Activated naive CD8-positive, alpha-beta T cell treated with anti-CD3 and anti-CD28 coated beads, Interleukin-2, amount 10 ng/mL, durations not matched to agents 7 days and 5 days (primary cell): ENCODE data around the gene RASAL2. TPM values are rescaled to one million over a fixed set of nuclear protein-coding genes. Genes with fewer than 3 reads are reported as not detected.
"Not testable (repeated sequence)": the region's sequence is repeated elsewhere in the genome, so short reads cannot be mapped to it uniquely, and the experiment has no call there.

Experiments
- ATAC-seq: fragments of 150-1000 bp; cut with Tn5 transposase; one replicate; pipeline ENCODE4 v1.10.0; 2021; ENCODE audit warnings: low read depth, moderate library complexity
- POLR2A ChIA-PET: fragments of 350-600 bp; sonication (Branson Sonifier 250); formaldehyde crosslinking; loops from one replicate; lab custom pipeline; 2021; ENCODE audit warnings: antibody characterized with exemption; lab: Charles Lee
- DNase-seq: peaks from one replicate; pipeline ENCODE4 v3.0.0; 2021
- H3K27ac Mint-ChIP-seq: one replicate; pipeline ENCODE4 v1.8.0; 2022; ENCODE audit warnings: mild to moderate bottlenecking, mixed read lengths
- H3K27me3 Mint-ChIP-seq: one replicate; pipeline ENCODE4 v1.8.0; 2022; ENCODE audit warnings: mild to moderate bottlenecking, moderate library complexity, mixed read lengths
- H3K36me3 Mint-ChIP-seq: one replicate; pipeline ENCODE4 v1.8.0; 2021; ENCODE audit warnings: mild to moderate bottlenecking, mixed read lengths
- H3K4me1 Mint-ChIP-seq: one replicate; pipeline ENCODE4 v1.8.0; 2021; ENCODE audit warnings: mixed read lengths
- H3K4me3 Mint-ChIP-seq: one replicate; pipeline ENCODE4 v1.8.0; 2022; ENCODE audit warnings: mild to moderate bottlenecking, moderate library complexity, mixed read lengths
- H3K9me3 Mint-ChIP-seq: one replicate; pipeline ENCODE4 v1.8.0; 2021; ENCODE audit warnings: mixed read lengths
- total RNA-seq, 2 experiments: library from RNA; stranded (reverse); gene quantifications; one replicate each; pipeline ENCODE4 v1.2.3, GENCODE V29; 2021

RASAL2 gene
- total RNA-seq, 2 experiments from 2014 or later, result 0.06 to 0.11 TPM

- H3K9me3 Mint-ChIP-seq, result no peaks in the 10 kb centered on the region
- H3K4me3 Mint-ChIP-seq, result no peak overlapping the region
These were observed 74.6 kb downstream of the RASAL2 start for GRCh38 chr1:178168536-178168935.

DNA sequence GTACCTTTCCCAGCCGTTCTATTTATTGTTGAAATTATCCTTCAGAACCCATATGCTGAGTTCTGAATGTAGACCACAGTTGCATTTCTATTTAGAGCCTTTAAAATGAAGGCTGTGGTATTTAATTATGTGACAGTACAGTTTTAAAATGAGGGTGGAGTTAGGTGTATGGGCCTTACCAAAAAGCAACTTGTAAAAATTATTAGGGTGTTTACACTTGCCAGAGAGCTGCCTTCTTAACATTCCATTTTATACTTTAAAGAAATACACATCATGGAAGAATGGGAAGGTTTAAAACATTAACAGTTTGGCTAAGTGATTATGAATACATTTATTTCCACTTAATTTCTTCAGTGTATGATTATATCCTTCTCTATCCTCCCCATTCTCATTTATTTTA lies 75.7 kb downstream of the RASAL2 start:
- Mint-ChIP-seq H3K36me3 (no peaks in the 10 kb centered on the region), H3K4me1 (no peaks in the 10 kb centered on the region), H3K27ac (no peak overlapping the region), H3K9me3 (no peaks in the 10 kb centered on the region), H3K4me3 (no peak overlapping the region), H3K27me3 (no peaks in the 10 kb centered on the region)
- POLR2A ChIA-PET, result no interaction called here
- ATAC-seq (no peak), DNase-seq (no peak)

More at GRCh38 chr1:178168536-178168935, 74.6 kb downstream of the RASAL2 start:
- H3K27me3 Mint-ChIP-seq, result no peaks in the 10 kb centered on the region
- no peaks in the 10 kb centered on the region for H3K4me1 Mint-ChIP-seq
- ATAC-seq (no peak), DNase-seq (no peak)
- H3K27ac Mint-ChIP-seq, result no peak overlapping the region
- POLR2A ChIA-PET, result no interaction called here
- no peaks in the 10 kb centered on the region for H3K36me3 Mint-ChIP-seq

GRCh38 chr1:178172939-178173338 lies 79.0 kb downstream of the RASAL2 start:
- POLR2A ChIA-PET, result no interaction called here
- ATAC-seq, result no peak
- no peaks in the 10 kb centered on the region for H3K27me3 Mint-ChIP-seq
- no peak overlapping the region for H3K4me3 Mint-ChIP-seq
- H3K27ac Mint-ChIP-seq, result no peak overlapping the region
- no peak for DNase-seq
- no peaks in the 10 kb centered on the region for H3K4me1 Mint-ChIP-seq
- no peaks in the 10 kb centered on the region for H3K9me3 Mint-ChIP-seq
- no peaks in the 10 kb centered on the region for H3K36me3 Mint-ChIP-seq

DNA sequence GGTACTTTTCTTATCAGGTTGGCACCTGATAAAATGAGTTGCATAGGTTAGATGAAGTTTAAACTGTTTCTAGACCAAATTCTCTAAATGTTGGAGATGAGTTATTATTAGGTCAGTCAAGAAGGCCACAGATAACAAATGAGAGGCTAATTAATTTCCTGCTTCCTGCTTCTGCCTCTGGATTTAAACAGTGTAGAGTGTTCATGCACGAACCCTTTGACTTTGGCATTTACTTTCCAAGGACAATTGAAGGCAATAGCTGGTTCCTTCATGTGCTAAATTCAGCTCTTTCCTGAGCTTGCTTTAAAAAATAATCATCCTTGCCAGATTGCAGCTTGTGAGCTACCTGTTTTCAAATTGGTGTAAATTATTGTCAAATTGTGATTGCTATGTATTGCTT lies 80.6 kb downstream of the RASAL2 start:
- no peak for DNase-seq
- H3K36me3 Mint-ChIP-seq, result no peaks in the 10 kb centered on the region
- no peak for ATAC-seq
- H3K4me1 Mint-ChIP-seq, result no peaks in the 10 kb centered on the region
- H3K9me3 Mint-ChIP-seq, result no peaks in the 10 kb centered on the region
- POLR2A ChIA-PET, result no interaction called here
- H3K27ac Mint-ChIP-seq, result no peak overlapping the region
- no peaks in the 10 kb centered on the region for H3K27me3 Mint-ChIP-seq
- H3K4me3 Mint-ChIP-seq, result no peak overlapping the region

DNA sequence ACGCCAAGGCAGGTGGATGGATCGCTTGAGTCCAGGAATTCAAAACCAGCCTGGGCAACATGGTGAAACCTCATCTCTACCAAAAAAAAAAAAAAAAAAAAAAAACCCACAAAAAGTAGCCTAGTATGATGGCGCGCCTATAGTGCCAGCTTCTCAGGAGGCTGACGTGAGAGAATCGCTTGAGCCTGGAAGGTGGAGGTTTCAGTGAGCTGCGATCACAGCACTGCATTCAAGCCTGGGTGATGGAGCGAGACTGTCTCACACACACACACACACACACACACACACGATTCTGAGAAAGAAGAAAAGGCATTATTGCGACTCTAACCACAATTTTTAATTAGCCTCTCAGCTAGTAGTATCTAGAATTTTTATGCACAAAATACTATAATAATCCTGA lies 86.5 kb downstream of the RASAL2 start:
- Mint-ChIP-seq H3K27me3 (no peaks in the 10 kb centered on the region), H3K4me1 (no peaks in the 10 kb centered on the region), H3K27ac (no peak overlapping the region), H3K4me3 (no peak overlapping the region), H3K36me3 (no peaks in the 10 kb centered on the region), H3K9me3 (no peaks in the 10 kb centered on the region)
- DNase-seq (no peak), ATAC-seq (no peak)
- POLR2A ChIA-PET, result no interaction called here

- H3K4me1 Mint-ChIP-seq, result no peaks in the 10 kb centered on the region
- no peaks in the 10 kb centered on the region for H3K36me3 Mint-ChIP-seq
- no peak for DNase-seq
- H3K4me3 Mint-ChIP-seq, result no peak overlapping the region
- H3K27me3 Mint-ChIP-seq, result no peaks in the 10 kb centered on the region
- H3K9me3 Mint-ChIP-seq, result no peaks in the 10 kb centered on the region
- no peak for ATAC-seq
- H3K27ac Mint-ChIP-seq, result no peak overlapping the region
- POLR2A ChIA-PET, result no interaction called here
These were observed 89.9 kb downstream of the RASAL2 start for GRCh38 chr1:178183796-178184195.

DNA sequence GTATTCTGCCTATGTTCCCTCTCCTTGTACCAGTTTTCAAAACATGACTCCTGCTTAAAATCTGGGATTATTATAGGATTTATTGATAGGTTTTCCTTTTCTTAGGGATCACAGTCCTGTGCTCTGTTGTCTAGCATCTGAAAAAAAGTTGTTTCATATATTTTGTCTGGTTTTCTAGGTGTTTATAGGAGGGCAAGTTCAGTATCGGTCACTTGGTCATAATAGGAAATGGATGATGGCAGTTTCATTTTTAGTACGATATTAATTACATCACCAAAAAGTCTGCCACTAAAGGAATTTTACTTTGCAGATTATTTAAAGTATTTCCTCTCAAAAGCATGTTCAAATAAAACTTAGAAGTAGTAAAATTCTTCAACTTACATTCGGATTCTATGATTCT lies 94.4 kb downstream of the RASAL2 start:
- H3K27ac Mint-ChIP-seq, result no peak overlapping the region
- no peak overlapping the region for H3K4me3 Mint-ChIP-seq
- H3K4me1 Mint-ChIP-seq, result no peaks in the 10 kb centered on the region
- H3K9me3 Mint-ChIP-seq, result no peaks in the 10 kb centered on the region
- no peaks in the 10 kb centered on the region for H3K27me3 Mint-ChIP-seq
- no peaks in the 10 kb centered on the region for H3K36me3 Mint-ChIP-seq
- no peak for ATAC-seq
- no peak for DNase-seq
- POLR2A ChIA-PET, result no interaction called here

DNA sequence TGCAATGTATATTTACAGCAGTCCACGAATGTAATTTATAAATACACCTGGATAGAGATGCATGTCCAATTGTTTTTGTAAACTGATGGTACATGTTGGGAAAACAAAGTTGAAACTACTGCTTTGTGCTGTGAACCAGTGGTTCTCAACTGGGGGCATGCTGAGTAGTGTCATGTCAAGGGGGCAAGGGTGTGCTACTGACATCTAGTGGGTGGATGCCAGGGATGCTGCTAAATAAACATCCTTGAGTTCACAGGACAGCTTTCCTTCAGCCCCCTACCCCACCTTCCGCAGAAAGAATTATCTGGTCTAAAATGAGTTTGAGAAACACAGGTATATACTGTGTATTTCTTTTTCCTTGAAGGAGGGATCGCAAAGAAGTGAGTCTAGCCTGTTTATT lies 95.9 kb downstream of the RASAL2 start:
- POLR2A ChIA-PET, result no interaction called here
- Mint-ChIP-seq H3K27me3 (no peaks in the 10 kb centered on the region), H3K36me3 (no peaks in the 10 kb centered on the region), H3K4me3 (no peak overlapping the region), H3K27ac (no peak overlapping the region), H3K4me1 (no peaks in the 10 kb centered on the region), H3K9me3 (no peaks in the 10 kb centered on the region)
- DNase-seq, result no peak
- ATAC-seq, result no peak

- no peak for ATAC-seq
- POLR2A ChIA-PET, result no interaction called here
- Mint-ChIP-seq H3K9me3 (no peaks in the 10 kb centered on the region), H3K4me3 (no peak overlapping the region), H3K4me1 (no peaks in the 10 kb centered on the region), H3K36me3 (no peaks in the 10 kb centered on the region), H3K27ac (no peak overlapping the region), H3K27me3 (no peaks in the 10 kb centered on the region)
- DNase-seq, result no peak
These were observed 97.0 kb downstream of the RASAL2 start for GRCh38 chr1:178190881-178191280.

- DNase-seq, result no peak
These were observed 98.8 kb downstream of the RASAL2 start for GRCh38 chr1:178192686-178193085.

DNA sequence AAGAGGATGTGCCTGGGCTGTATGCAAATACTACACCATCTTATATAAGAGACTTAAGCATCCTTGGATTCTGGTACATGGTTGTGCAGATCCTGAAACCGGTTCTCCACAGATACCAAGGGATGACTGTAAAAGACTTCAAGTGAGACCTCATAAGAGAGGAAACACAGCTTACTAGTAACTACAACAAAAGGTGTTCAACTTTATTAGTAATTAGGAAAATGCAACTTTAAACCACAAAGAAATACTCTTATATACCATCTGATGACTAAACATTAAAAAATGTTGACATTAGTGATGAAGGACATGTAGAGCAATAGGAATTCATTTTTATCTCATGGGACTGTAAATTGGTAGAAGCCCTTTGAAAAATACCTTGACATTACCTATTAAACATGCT lies 102.7 kb downstream of the RASAL2 start:
- POLR2A ChIA-PET, result no interaction called here
- no peaks in the 10 kb centered on the region for H3K36me3 Mint-ChIP-seq
- H3K9me3 Mint-ChIP-seq, result peaks cover 6% of the 10 kb centered on the region
- no peaks in the 10 kb centered on the region for H3K27me3 Mint-ChIP-seq
- no peak overlapping the region for H3K27ac Mint-ChIP-seq
- ATAC-seq (no peak), DNase-seq (no peak)
- H3K4me1 Mint-ChIP-seq, result no peaks in the 10 kb centered on the region
- H3K4me3 Mint-ChIP-seq, result no peak overlapping the region

More at GRCh38 chr1:178192686-178193085, 98.8 kb downstream of the RASAL2 start:
- H3K27me3 Mint-ChIP-seq, result no peaks in the 10 kb centered on the region
- no peaks in the 10 kb centered on the region for H3K9me3 Mint-ChIP-seq
- no peak for ATAC-seq
- H3K27ac Mint-ChIP-seq, result no peak overlapping the region
- no peak overlapping the region for H3K4me3 Mint-ChIP-seq
- no peaks in the 10 kb centered on the region for H3K4me1 Mint-ChIP-seq
- POLR2A ChIA-PET, result no interaction called here
- H3K36me3 Mint-ChIP-seq, result no peaks in the 10 kb centered on the region

DNA sequence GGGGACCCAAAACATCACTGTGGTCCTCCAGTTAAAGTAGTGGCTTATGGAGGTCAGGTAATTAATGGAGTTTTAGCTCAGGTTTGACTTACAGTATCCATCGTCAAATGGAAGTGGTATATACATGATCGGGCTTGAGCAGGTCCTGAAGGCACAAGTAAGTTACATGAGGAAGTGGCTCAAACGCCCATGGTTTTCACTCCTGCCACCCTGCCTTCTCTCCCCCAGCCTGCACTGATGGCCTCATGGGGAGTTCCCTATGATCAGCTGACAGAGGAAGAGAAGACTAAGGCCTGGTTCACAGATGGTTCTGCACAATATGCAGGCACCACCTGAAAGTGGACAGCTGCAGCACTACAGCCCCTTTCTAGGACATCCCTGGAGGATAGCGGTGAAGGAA lies 108.2 kb downstream of the RASAL2 start:
- DNase-seq, H3K4me3 Mint-ChIP-seq, ATAC-seq, POLR2A ChIA-PET, H3K9me3 Mint-ChIP-seq, H3K36me3 Mint-ChIP-seq, H3K27me3 Mint-ChIP-seq, H3K4me1 Mint-ChIP-seq, H3K27ac Mint-ChIP-seq: not testable (repeated sequence)

- H3K27ac Mint-ChIP-seq, DNase-seq, H3K4me3 Mint-ChIP-seq, H3K27me3 Mint-ChIP-seq, H3K9me3 Mint-ChIP-seq, POLR2A ChIA-PET, H3K4me1 Mint-ChIP-seq, H3K36me3 Mint-ChIP-seq, ATAC-seq: not testable (repeated sequence)
These were observed 108.6 kb downstream of the RASAL2 start for GRCh38 chr1:178202546-178202945.

- H3K27ac Mint-ChIP-seq, H3K36me3 Mint-ChIP-seq, H3K4me1 Mint-ChIP-seq, ATAC-seq, DNase-seq, POLR2A ChIA-PET, H3K4me3 Mint-ChIP-seq, H3K27me3 Mint-ChIP-seq: not testable (repeated sequence)
- H3K9me3 Mint-ChIP-seq, result peaks cover 13% of the 10 kb centered on the region
These were observed 114.5 kb downstream of the RASAL2 start for GRCh38 chr1:178208269-178208856.

GRCh38 chr1:178209935-178210334 lies 116.0 kb downstream of the RASAL2 start:
- POLR2A ChIA-PET, result no interaction called here
- DNase-seq (no peak), ATAC-seq (no peak)
- H3K9me3 Mint-ChIP-seq, result peaks cover 11% of the 10 kb centered on the region
- H3K36me3 Mint-ChIP-seq, result no peaks in the 10 kb centered on the region
- H3K4me3 Mint-ChIP-seq, result no peak overlapping the region
- H3K27ac Mint-ChIP-seq, result no peak overlapping the region
- no peaks in the 10 kb centered on the region for H3K27me3 Mint-ChIP-seq
- H3K4me1 Mint-ChIP-seq, result no peaks in the 10 kb centered on the region
